Ishikawa (cell line): Measurements from ENCODE around the gene HNRNPLL.

Experiments
- CEBPB ChIP-seq: IDR thresholded peaks from 2 replicates; pipeline ENCODE4 v1.6.1; 2012
- CREB1 ChIP-seq: IDR thresholded peaks from 2 replicates; pipeline ENCODE4 v1.6.1; 2012; ENCODE audit warnings: low read depth
- EP300 ChIP-seq: IDR thresholded peaks from 2 replicates; pipeline ENCODE4 v1.6.1; 2012; ENCODE audit warnings: borderline replicate concordance
- FOXM1 ChIP-seq: IDR thresholded peaks from 2 replicates; pipeline ENCODE4 v1.6.1; 2012; ENCODE audit warnings: low read depth, borderline replicate concordance
- MAX ChIP-seq: IDR thresholded peaks from 2 replicates; pipeline ENCODE4 v1.6.1; 2012
- RAD21 ChIP-seq: IDR thresholded peaks from 2 replicates; pipeline ENCODE4 v1.6.1; 2012; ENCODE audit warnings: low read depth
- TAF1 ChIP-seq: IDR thresholded peaks from 2 replicates; pipeline ENCODE4 v1.6.1; 2012; ENCODE audit warnings: low read depth, mild to moderate bottlenecking
- TCF12 ChIP-seq: IDR thresholded peaks from 2 replicates; pipeline ENCODE4 v1.6.1; 2012; ENCODE audit warnings: low read depth
- TEAD4 ChIP-seq: IDR thresholded peaks from 2 replicates; pipeline ENCODE4 v1.6.1; 2012

GRCh38 chr2:38617301-38617700, 14.6 kb upstream of the HNRNPLL start:
- TF ChIP-seq CREB1 (no peak), TAF1 (no peak), EP300 (no peak), RAD21 (no peak), TEAD4 (no peak), TCF12 (no peak), MAX (no peak), CEBPB (no peak), FOXM1 (no peak)
